H1 (cell line): Measurements from ENCODE around the gene PVALB. TPM values are rescaled to one million over a fixed set of nuclear protein-coding genes. Genes with fewer than 3 reads are reported as not detected.

Experiments
- ATF3 ChIP-seq: IDR thresholded peaks from 2 replicates; pipeline ENCODE4 v1.6.1; 2011; ENCODE audit warnings: low read depth, mild to moderate bottlenecking, low read length; ENCODE audit not compliant: insufficient read depth
- BACH1 ChIP-seq: IDR thresholded peaks from 2 replicates; pipeline ENCODE4 v1.6.1; 2012; ENCODE audit warnings: low read length, improper control_type of control experiment
- BCL11A ChIP-seq, 2 experiments: IDR thresholded peaks; one replicate each; pipeline ENCODE4 v1.6.1; 2011; ENCODE audit warnings: low read depth in 2 of 2, low read length in 2 of 2, mild to moderate bottlenecking in 2 of 2
- BRCA1 ChIP-seq: IDR thresholded peaks from 2 replicates; pipeline ENCODE4 v1.6.1; 2012; ENCODE audit warnings: low read depth, low read length, improper control_type of control experiment
- CHD2 ChIP-seq: IDR thresholded peaks from 2 replicates; pipeline ENCODE4 v1.6.1; 2012; ENCODE audit warnings: low read length, improper control_type of control experiment
- GABPA ChIP-seq: IDR thresholded peaks from 2 replicates; pipeline ENCODE4 v1.6.1; 2011; ENCODE audit warnings: mild to moderate bottlenecking, low read length, moderate library complexity, borderline replicate concordance; ENCODE audit not compliant: insufficient read depth
- GTF2F1 ChIP-seq: IDR thresholded peaks from 2 replicates; pipeline ENCODE4 v1.6.1; 2012; ENCODE audit warnings: low read depth, low read length, improper control_type of control experiment, borderline replicate concordance
- JUND ChIP-seq: IDR thresholded peaks from 2 replicates; pipeline ENCODE4 v1.6.1; 2011; ENCODE audit warnings: mild to moderate bottlenecking, improper control_type of control experiment, low read length
- KDM5A ChIP-seq: fragments of 200-600 bp; IDR thresholded peaks from 2 replicates; pipeline ENCODE4 v1.7.1; 2012; ENCODE audit warnings: mild to moderate bottlenecking, low read length, inconsistent platforms, mixed read lengths
- NRF1 ChIP-seq: IDR thresholded peaks from 2 replicates; pipeline ENCODE4 v1.6.1; 2011; ENCODE audit warnings: mild to moderate bottlenecking, low read depth, low read length, improper control_type of control experiment
- PHF8 ChIP-seq: fragments of 200-600 bp; sonication (generic); conservative IDR thresholded peaks from 2 replicates; pipeline ENCODE4 v1.7.1; 2012; ENCODE audit warnings: low read depth, mild to moderate bottlenecking, inconsistent platforms, low read length, moderate library complexity
- POU5F1 ChIP-seq: IDR thresholded peaks from 2 replicates; pipeline ENCODE4 v1.6.1; 2011; ENCODE audit warnings: low read depth, mild to moderate bottlenecking, low read length, moderate library complexity
- RAD21 ChIP-seq, 2 experiments: IDR thresholded peaks in 1 of 2; conservative IDR thresholded peaks in 1 of 2; 2 replicates each; pipeline ENCODE4 v1.6.1; 2011; ENCODE audit warnings: low read depth in 2 of 2, low read length in 2 of 2, improper control_type of control experiment in 1 of 2, inconsistent platforms in 1 of 2, mild to moderate bottlenecking in 1 of 2, moderate library complexity in 1 of 2
- RFX5 ChIP-seq: IDR thresholded peaks from 2 replicates; pipeline ENCODE4 v1.6.1; 2011; ENCODE audit warnings: low read depth, low read length, improper control_type of control experiment, borderline replicate concordance
- RXRA ChIP-seq: IDR thresholded peaks from 2 replicates; pipeline ENCODE4 v1.6.1; 2011; ENCODE audit warnings: low read depth, mild to moderate bottlenecking, low read length, moderate library complexity; ENCODE audit not compliant: insufficient read depth
- SAP30 ChIP-seq: fragments of 300-600 bp; sonication (generic); IDR thresholded peaks from 2 replicates; pipeline ENCODE4 v1.7.1; 2012; ENCODE audit warnings: low read length, moderate library complexity, mild to moderate bottlenecking, inconsistent platforms; ENCODE audit not compliant: insufficient read depth, insufficient replicate concordance
- SIRT6 ChIP-seq: IDR thresholded peaks from one replicate; pipeline ENCODE4 v1.7.1; 2012; ENCODE audit warnings: low read length, inconsistent platforms
- SP1 ChIP-seq: IDR thresholded peaks from 2 replicates; pipeline ENCODE4 v1.6.1; 2011; ENCODE audit warnings: low read depth, low read length
- SUZ12 ChIP-seq: fragments of 200-600 bp; sonication (generic); IDR thresholded peaks from 2 replicates; pipeline ENCODE4 v1.6.1; 2012; ENCODE audit warnings: mild to moderate bottlenecking, inconsistent platforms, low read length, moderate library complexity, mixed read lengths
- TAF1 ChIP-seq: IDR thresholded peaks from 2 replicates; pipeline ENCODE4 v1.6.1; 2011; ENCODE audit warnings: mild to moderate bottlenecking, low read depth, low read length
- TAF7 ChIP-seq: optimal IDR thresholded peaks from 2 replicates; pipeline ENCODE3; 2011; ENCODE audit warnings: low read depth, mild to moderate bottlenecking, inconsistent platforms, low read length, moderate library complexity, borderline replicate concordance
- TEAD4 ChIP-seq: IDR thresholded peaks from 2 replicates; pipeline ENCODE4 v1.6.1; 2012; ENCODE audit warnings: low read depth, low read length, inconsistent platforms, mixed read lengths
- YY1 ChIP-seq: IDR thresholded peaks from 2 replicates; pipeline ENCODE4 v1.6.1; 2011; ENCODE audit warnings: low read depth, mild to moderate bottlenecking, low read length
- polyA plus RNA-seq, 7 experiments: library from polyadenylated mRNA; depleted of rRNA in 3 of 7; stranded (reverse) in 5 of 7; unstranded in 2 of 7; fragments of >200 nt in 5 of 7; fragments of 200-250 nt in 2 of 7; gene quantifications; 1 replicate in 5 of 7; 2 replicates in 1 of 7; 4 replicates in 1 of 7; pipeline versions ENCODE4 v1.2.1 to v1.2.3, GENCODE V29; 2011 to 2013; ENCODE audit warnings: missing spikeins in 2 of 7, mixed read lengths in 2 of 7
- total RNA-seq: library from RNA; stranded (reverse); fragmentation: NEBNext Ultra II Directional; extraction: Animal tissue kit (Norgen Biotek cat#: 25700); gene quantifications from 2 replicates; pipeline ENCODE4 v1.2.1, GENCODE V29; 2021
- TF ChIP-seq, protein P1 (sequence below): IDR thresholded peaks from 2 replicates; pipeline ENCODE4 v1.6.1; 2012; ENCODE audit warnings: inconsistent platforms

The PVALB gene
- total and polyA plus RNA-seq, 2 of the 8 experiments (the other 6 are each of a cell fraction or from before 2014, with no cell fraction given): 1.7 to 5.4 TPM

DNA sequence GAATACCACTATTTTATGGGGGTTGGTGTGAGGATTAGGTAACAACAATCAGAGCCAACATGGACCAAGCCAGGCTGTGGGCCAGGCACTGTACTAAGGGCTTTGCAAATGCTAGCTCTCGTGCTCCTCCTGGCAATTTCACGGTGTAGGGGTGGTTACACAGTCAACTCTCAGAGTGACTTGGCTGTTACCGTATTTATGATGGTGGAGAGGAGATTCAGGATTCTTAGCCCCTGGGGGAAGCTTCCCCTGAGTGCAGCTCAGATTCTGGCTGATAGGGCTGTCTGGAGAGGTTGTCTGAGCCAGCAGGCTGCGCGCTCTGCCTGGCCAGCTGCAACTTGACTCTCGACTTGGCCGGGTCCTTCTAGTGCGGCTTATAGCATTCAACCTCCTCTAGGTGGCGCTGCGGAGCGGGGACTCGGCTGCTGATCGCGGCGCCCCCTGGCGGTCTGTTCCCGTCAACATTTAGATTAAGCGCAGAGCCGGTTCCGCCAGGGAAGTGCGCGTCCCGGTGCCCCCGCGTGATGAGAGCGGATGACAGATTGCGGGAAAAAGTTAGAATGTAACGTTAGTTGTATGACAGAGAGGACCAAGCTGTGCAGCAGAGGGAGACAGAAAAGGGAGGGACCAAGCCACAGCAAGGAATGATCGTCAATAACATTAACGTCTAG is 39.4 kb upstream of the PVALB start (continued):
- TF ChIP-seq NRF1 (no peak), KDM5A (no peak), PHF8 (no peak), RFX5 (no peak), RAD21 (IDR thresholded peaks at IDR 0.05 in 1 of 2, conservative IDR thresholded peaks at IDR 0.05 in 1 of 2; ENCODE audit: low read depth in 2 of 2, low read length in 2 of 2) (peak; percentile 81 to 91), POU5F1 (no peak), YY1 (peak; percentile 69; the same call in 1 of the 2 replicates), ATF3 (peak; percentile 86), TEAD4 (0 out of 2 replicates have a peak, but pooled peaks have one; percentile 39), TAF7 (peak; percentile 96), SIRT6 (no peak), SP1 (no peak), SUZ12 (no peak), GABPA (peak; percentile 64; the same call in 1 of the 2 replicates), GTF2F1 (no peak), JUND (peak; percentile 75), TAF1 (no peak), BRCA1 (no peak), SAP30 (no peak), CHD2 (peak; percentile 38; the same call in 1 of the 2 replicates), RXRA (0 out of 2 replicates have a peak, but pooled peaks have one; percentile 49), BACH1 (no peak), BCL11A (IDR thresholded peaks at IDR 0.05; ENCODE audit: low read depth in 2 of 2, low read length in 2 of 2) (no peak)
- TF ChIP-seq, protein P1, sequence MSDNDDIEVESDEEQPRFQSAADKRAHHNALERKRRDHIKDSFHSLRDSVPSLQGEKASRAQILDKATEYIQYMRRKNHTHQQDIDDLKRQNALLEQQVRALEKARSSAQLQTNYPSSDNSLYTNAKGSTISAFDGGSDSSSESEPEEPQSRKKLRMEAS: no peak; the same call in 1 of the 2 replicates
- TF ChIP-seq, all 59 proteins: peak for 15
